H1 (cell line): ENCODE results near the gene TPSB2. TPM values are rescaled to one million over a fixed set of nuclear protein-coding genes. Genes with fewer than 3 reads are reported as not detected.

Source experiments
- CTCF ChIA-PET: fragments of 300-600 bp; sonication (Branson Sonifier 250); formaldehyde crosslinking; loops from one replicate; lab custom pipeline; 2021; ENCODE audit not compliant: partially characterized antibody; lab: Charles Lee
- POLR2A ChIA-PET: fragments of 300-600 bp; sonication (Branson Sonifier 250); formaldehyde crosslinking; loops from one replicate; lab custom pipeline; 2021; ENCODE audit warnings: inconsistent platforms; ENCODE audit not compliant: partially characterized antibody; lab: Charles Lee
- DNase-seq, 2 experiments: peaks; one replicate each; pipeline versions ENCODE4 v3.0.0 to v3.0.0-alpha.2; 2010 to 2022; ENCODE audit warnings: low spot score in 2 of 2, low read depth in 1 of 2, mixed read lengths in 1 of 2
- FAIRE-seq: peaks from 2 replicates; lab custom pipeline; 2011; peaks lifted over from hg19 to GRCh38; lab: Jason Lieb, UNC
- H2AFZ ChIP-seq: 2 replicates; pipeline ENCODE4 v1.8.1; 2012; ENCODE audit warnings: low read length, inconsistent platforms
- H2AK5ac ChIP-seq: 2 replicates; pipeline ENCODE4 v1.6.1; 2013; ENCODE audit warnings: low read depth, low read length
- H2BK120ac ChIP-seq: replicated peaks from 2 replicates; pipeline ENCODE3; 2013; ENCODE audit warnings: low read depth, low read length, inconsistent platforms
- H2BK12ac ChIP-seq: 2 replicates; pipeline ENCODE4 v1.6.1; 2013; ENCODE audit warnings: low read depth, low read length
- H2BK15ac ChIP-seq: 2 replicates; pipeline ENCODE4 v1.6.1; 2013; ENCODE audit warnings: low read length
- H2BK20ac ChIP-seq: 2 replicates; pipeline ENCODE4 v1.6.1; 2013; ENCODE audit warnings: low read length
- H2BK5ac ChIP-seq: 2 replicates; pipeline ENCODE4 v1.6.1; 2013; ENCODE audit warnings: low read depth, low read length
- H3K14ac ChIP-seq: 2 replicates; pipeline ENCODE4 v1.6.1; 2013; ENCODE audit warnings: inconsistent platforms; ENCODE audit not compliant: insufficient read length
- H3K18ac ChIP-seq: 2 replicates; pipeline ENCODE4 v1.6.1; 2013; ENCODE audit warnings: low read length; ENCODE audit errors: extremely low read depth
- H3K23ac ChIP-seq: 2 replicates; pipeline ENCODE4 v1.6.1; 2013; ENCODE audit warnings: inconsistent platforms; ENCODE audit not compliant: insufficient read length
- H3K23me2 ChIP-seq: 2 replicates; pipeline ENCODE4 v1.6.1; 2013; ENCODE audit warnings: low read depth, low read length
- H3K27ac ChIP-seq: 2 replicates; pipeline ENCODE4 v1.6.1; 2011; ENCODE audit warnings: low read depth, low read length, inconsistent platforms
- H3K27me3 ChIP-seq, 4 experiments: replicated peaks in 1 of 4; 1 replicate in 1 of 4; 2 replicates in 3 of 4; pipeline versions ENCODE4 v1.6.1 to v1.8.1; 2011 to 2013; ENCODE audit warnings: low read length in 3 of 4, mild to moderate bottlenecking in 3 of 4, inconsistent platforms in 2 of 4, mixed read lengths in 2 of 4, moderate library complexity in 1 of 4; ENCODE audit not compliant: control insufficient read depth in 3 of 4, insufficient read depth in 3 of 4; ENCODE audit errors: extremely low read depth in 1 of 4
- H3K36me3 ChIP-seq, 4 experiments: 2 replicates each; pipeline versions ENCODE4 v1.6.1 to v1.8.1; 2011 to 2013; ENCODE audit warnings: mild to moderate bottlenecking in 4 of 4, low read length in 3 of 4, moderate library complexity in 2 of 4, control low read depth in 1 of 4, inconsistent platforms in 1 of 4; ENCODE audit not compliant: insufficient read depth in 4 of 4, control insufficient read depth in 2 of 4
- H3K4ac ChIP-seq: replicated peaks from 2 replicates; pipeline ENCODE3; 2013; ENCODE audit warnings: low read length, low read depth, mixed read lengths, inconsistent platforms; ENCODE audit not compliant: insufficient read length
- H3K4me1 ChIP-seq, 4 experiments: replicated peaks in 1 of 4; 1 replicate in 1 of 4; 2 replicates in 3 of 4; pipeline versions ENCODE4 v1.6.1 to v1.8.1; 2011 to 2013; ENCODE audit warnings: low read length in 3 of 4, inconsistent platforms in 2 of 4, mixed read lengths in 1 of 4; ENCODE audit not compliant: insufficient read depth in 4 of 4, control insufficient read depth in 3 of 4
- H3K4me2 ChIP-seq, 2 experiments: 2 replicates each; pipeline versions ENCODE4 v1.6.1 to v1.8.1; 2011 to 2013; ENCODE audit warnings: low read depth in 2 of 2, low read length in 2 of 2, control low read depth in 1 of 2, inconsistent platforms in 1 of 2, mild to moderate bottlenecking in 1 of 2; ENCODE audit not compliant: insufficient read depth in 1 of 2
- H3K4me3 ChIP-seq, 4 experiments: fragments of 200-600, 300-600 bp in 1 of 4; sonication (generic), shearing (Covaris generic), sonication (Bioruptor Twin) in 1 of 4; 2 replicates each; pipeline versions ENCODE4 v1.5.1 to v1.8.1; 2011 to 2016; ENCODE audit warnings: low read length in 4 of 4, low read depth in 3 of 4, control low read depth in 2 of 4, inconsistent platforms in 2 of 4, mild to moderate bottlenecking in 2 of 4, mixed read lengths in 1 of 4, moderate library complexity in 1 of 4; ENCODE audit not compliant: insufficient read depth in 2 of 4; ENCODE audit errors: extremely low read depth in 1 of 4
- H3K56ac ChIP-seq: replicated peaks from 2 replicates; pipeline ENCODE3; 2013; ENCODE audit warnings: low read depth, mild to moderate bottlenecking, mixed read lengths, low read length, inconsistent platforms; ENCODE audit not compliant: insufficient read length
- H3K79me1 ChIP-seq: 2 replicates; pipeline ENCODE4 v1.6.1; 2013; ENCODE audit warnings: low read depth, low read length, control low read depth
- H3K79me2 ChIP-seq, 2 experiments: 2 replicates each; pipeline versions ENCODE4 v1.6.1 to v1.8.1; 2012 to 2013; ENCODE audit warnings: low read length in 2 of 2, mild to moderate bottlenecking in 2 of 2, inconsistent platforms in 1 of 2; ENCODE audit not compliant: insufficient read depth in 2 of 2, control insufficient read depth in 1 of 2
- H3K9ac ChIP-seq, 4 experiments: replicated peaks in 1 of 4; 1 replicate in 1 of 4; 2 replicates in 3 of 4; pipeline versions ENCODE4 v1.6.1 to v1.8.1; 2011 to 2013; ENCODE audit warnings: low read depth in 3 of 4, low read length in 3 of 4, control low read depth in 2 of 4, mild to moderate bottlenecking in 2 of 4, moderate library complexity in 2 of 4, inconsistent platforms in 1 of 4; ENCODE audit errors: extremely low read depth in 1 of 4
- H3K9me3 ChIP-seq, 2 experiments: 2 replicates each; pipeline versions ENCODE4 v1.6.1 to v1.8.1; 2012 to 2013; ENCODE audit warnings: mild to moderate bottlenecking in 2 of 2, moderate library complexity in 2 of 2, control low read depth in 1 of 2, inconsistent platforms in 1 of 2, low read depth in 1 of 2, low read length in 1 of 2, mixed read lengths in 1 of 2; ENCODE audit not compliant: insufficient read depth in 2 of 2
- H4K20me1 ChIP-seq, 2 experiments: replicated peaks in 1 of 2; 2 replicates each; pipeline versions ENCODE3 to v1.8.1; 2011 to 2013; ENCODE audit warnings: inconsistent platforms in 2 of 2, low read length in 2 of 2, mild to moderate bottlenecking in 1 of 2; ENCODE audit not compliant: insufficient read depth in 2 of 2, control insufficient read depth in 1 of 2
- H4K5ac ChIP-seq: 2 replicates; pipeline ENCODE4 v1.6.1; 2013; ENCODE audit warnings: low read length, low read depth, mixed read lengths, inconsistent platforms; ENCODE audit not compliant: insufficient read length
- H4K8ac ChIP-seq: 2 replicates; pipeline ENCODE4 v1.8.0; 2013; ENCODE audit warnings: mild to moderate bottlenecking, moderate library complexity, low read length, inconsistent platforms; ENCODE audit not compliant: insufficient read depth; ENCODE audit errors: extremely low read depth
- H4K91ac ChIP-seq: replicated peaks from 2 replicates; pipeline ENCODE3; 2013; ENCODE audit warnings: low read length, mixed read lengths, inconsistent platforms; ENCODE audit not compliant: insufficient read length
- CBX8 ChIP-seq: fragments of 300-800, 300-1000 bp; sonication (generic); IDR thresholded peaks from 2 replicates; pipeline ENCODE4 v1.7.1; 2016; ENCODE audit warnings: low read depth, low read length, borderline replicate concordance
- CREB1 ChIP-seq: IDR thresholded peaks from 2 replicates; pipeline ENCODE4 v1.6.1; 2012; ENCODE audit warnings: inconsistent platforms
- HDAC6 ChIP-seq: IDR thresholded peaks from one replicate; pipeline ENCODE4 v1.7.1; 2012; ENCODE audit warnings: low read depth, mild to moderate bottlenecking, inconsistent platforms, low read length, moderate library complexity
- MAX ChIP-seq: IDR thresholded peaks from 2 replicates; pipeline ENCODE4 v1.6.1; 2012; ENCODE audit warnings: inconsistent platforms
- RFX5 ChIP-seq: IDR thresholded peaks from 2 replicates; pipeline ENCODE4 v1.6.1; 2011; ENCODE audit warnings: low read depth, low read length, improper control_type of control experiment, borderline replicate concordance
- TCF12 ChIP-seq: IDR thresholded peaks from 2 replicates; pipeline ENCODE4 v1.6.1; 2011; ENCODE audit warnings: low read depth, mild to moderate bottlenecking, low read length
- WGBS, 2 experiments: shearing (Covaris generic) in 1 of 2; methylation state at CpG; one replicate each; pipeline versions ENCODE4 v1.1.6 to v1.1.7; 2013 to 2015; ENCODE audit warnings: low lambda C conversion rate in 2 of 2, mixed read lengths in 2 of 2, inconsistent platforms in 1 of 2, low coverage in 1 of 2, missing lambda C conversion rate in 1 of 2; ENCODE audit not compliant: insufficient replicate concordance in 2 of 2, insufficient coverage in 1 of 2, insufficient read length in 1 of 2; ENCODE audit errors: extremely low coverage in 1 of 2, missing lambda C conversion rate in 1 of 2; 5-methylcytosine and 5-hydroxymethylcytosine counted together
- polyA plus RNA-seq, 7 experiments: library from polyadenylated mRNA; depleted of rRNA in 3 of 7; stranded (reverse) in 5 of 7; unstranded in 2 of 7; fragments of >200 nt in 5 of 7; fragments of 200-250 nt in 2 of 7; gene quantifications; 1 replicate in 5 of 7; 2 replicates in 1 of 7; 4 replicates in 1 of 7; pipeline versions ENCODE4 v1.2.1 to v1.2.3, GENCODE V29; 2011 to 2013; ENCODE audit warnings: missing spikeins in 2 of 7, mixed read lengths in 2 of 7
- total RNA-seq: library from RNA; stranded (reverse); fragmentation: NEBNext Ultra II Directional; extraction: Animal tissue kit (Norgen Biotek cat#: 25700); gene quantifications from 2 replicates; pipeline ENCODE4 v1.2.1, GENCODE V29; 2021

The TPSB2 gene
- total and polyA plus RNA-seq, 2 of the 8 experiments (the other 6 are each of a cell fraction or from before 2014, with no cell fraction given): 0.08 TPM; not detected in 1

DNA sequence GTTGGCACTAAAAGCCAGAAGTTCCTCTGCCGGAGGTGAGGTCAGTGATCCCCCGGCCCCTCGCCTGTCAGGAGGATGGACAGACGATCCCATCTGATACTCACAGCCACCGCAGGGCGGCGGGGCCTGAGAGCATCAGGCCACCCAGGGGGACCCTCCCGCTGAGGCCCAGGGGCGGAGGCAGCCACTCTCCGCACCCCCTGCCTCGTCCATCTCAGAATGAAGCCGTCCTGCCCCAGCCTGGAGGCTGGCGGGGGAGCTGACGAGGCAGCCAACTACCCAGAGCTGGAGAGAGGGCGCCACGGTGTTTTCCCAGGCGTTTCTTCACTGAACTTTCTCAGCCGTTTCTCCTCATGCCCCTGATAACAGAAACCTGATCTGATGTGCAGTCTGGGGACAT, 48.5 kb upstream of the TPSB2 start:
- Histone ChIP-seq H3K79me1 (no peaks in the 10 kb centered on the region), H3K9ac (no peak overlapping the region; a peak in 1 of 7 replicates), H3K18ac (no peak overlapping the region), H3K23me2 (no peaks in the 10 kb centered on the region), H3K27me3 (0 out of 7 replicates have a peak, but pooled peaks cover 0 to 2% (median 0%) of the 10 kb centered on the region in 4 experiments), H3K4me2 (0 out of 4 replicates have a peak overlapping the region, but pooled peaks of 1 of the 2 experiments have one; percentile 21), H4K8ac (no peak overlapping the region; the same call in 1 of the 2 replicates), H3K36me3 (no peaks in the 10 kb centered on the region), H3K9me3 (no peaks in the 10 kb centered on the region), H2BK120ac (no peak overlapping the region), H4K5ac (no peak overlapping the region), H3K4me3 (no peak overlapping the region), H2BK20ac (no peak overlapping the region), H3K23ac (no peak overlapping the region), H3K27ac (no peak overlapping the region), H2AFZ (no peak overlapping the region), H3K79me2 (no peaks in the 10 kb centered on the region), H2AK5ac (no peak overlapping the region), H3K56ac (no peak overlapping the region), H4K20me1 (no peaks in the 10 kb centered on the region), H2BK12ac (no peak overlapping the region), H4K91ac (no peak overlapping the region), H3K14ac (no peak overlapping the region), H3K4me1 (peaks cover 0 to 14% (median 10%) of the 10 kb centered on the region in 4 experiments; a peak in 6 of 7 replicates), H2BK5ac (no peak overlapping the region), H2BK15ac (no peak overlapping the region), H3K4ac (no peak overlapping the region)
- no peak for FAIRE-seq
- ChIA-PET POLR2A (interaction anchor here (0.8 to 1.5 kb wide), 4 partner anchors 11 to 477 kb away, joined by 3 to 4 read pairs (median 3); partner anchors contain the start of gene UBE2I), CTCF (interaction anchor here (0.5 to 2.0 kb wide), 5 partner anchors 8 to 978 kb away, joined by 3 to 6 read pairs (median 4); no protein-coding TSS in a partner anchor)
- TF ChIP-seq CREB1: no peak
- no peak for TF ChIP-seq HDAC6
- no peak for TF ChIP-seq CBX8
- TF ChIP-seq MAX: 0 out of 2 replicates have a peak, but pooled peaks have one; percentile 3
- no peak for TF ChIP-seq RFX5
- no peak for TF ChIP-seq TCF12
- 57% methylated on average over 18 of the region's 18 CpGs; no CpG with 5 or more reads in 1 of the 2 experiments for WGBS, 2 experiments
- no peak for DNase-seq
